ENCODE measurements around the gene CYP2U1.

CYP2U1 gene

GRCh38 chr4:107987916-107988762 lies 56.8 kb downstream of the CYP2U1 start:
- no peak for DNase-seq (ENCODE audit: low read depth in 2 of 2)

- no peak for DNase-seq (ENCODE audit: low read depth in 2 of 2)
Measured at GRCh38 chr4:107988763-107989035, 57.4 kb downstream of the CYP2U1 start.

GRCh38 chr4:107989162-107989536 lies 57.8 kb downstream of the CYP2U1 start:
- DNase-seq (ENCODE audit: low read depth in 2 of 2), result no peak

- DNase-seq (ENCODE audit: low read depth in 2 of 2), result peak; percentile 88 to 89
Measured at GRCh38 chr4:107989537-107990386, 58.4 kb downstream of the CYP2U1 start, which contains the start of gene HADH. TSS of gene HADH (plus strand) at chr4:107989889. CDS start at chr4:107989933, 44 bp downstream.

GRCh38 chr4:107991945-107992630 lies 60.7 kb downstream of the CYP2U1 start:
- no peak for DNase-seq (ENCODE audit: low read depth in 2 of 2)

- DNase-seq (ENCODE audit: low read depth in 2 of 2), result no peak
Measured at GRCh38 chr4:107993969-107994368, 62.6 kb downstream of the CYP2U1 start.

GRCh38 chr4:107994894-107995293 lies 63.5 kb downstream of the CYP2U1 start:
- no peak for DNase-seq (ENCODE audit: low read depth in 2 of 2)

- DNase-seq (ENCODE audit: low read depth in 2 of 2), result no peak
Measured at GRCh38 chr4:107996949-107997788, 65.8 kb downstream of the CYP2U1 start.

GRCh38 chr4:107997794-107998193 lies 66.4 kb downstream of the CYP2U1 start:
- DNase-seq (ENCODE audit: low read depth in 2 of 2), result no peak

GRCh38 chr4:107999932-108000539 lies 68.7 kb downstream of the CYP2U1 start:
- no peak for DNase-seq (ENCODE audit: low read depth in 2 of 2)

GRCh38 chr4:108001540-108002135 lies 70.3 kb downstream of the CYP2U1 start:
- DNase-seq (ENCODE audit: low read depth in 2 of 2), result no peak
